ENCODE data around the gene CEP95. TPM values are rescaled to one million over a fixed set of nuclear protein-coding genes. Genes with fewer than 3 reads are reported as not detected.

CEP95 gene
- total and polyA plus RNA-seq, 10 of the 15 experiments (the other 5 are each of a cell fraction or from before 2014, with no cell fraction given): 17.7 to 54.9 (median 29.6) TPM

DNA sequence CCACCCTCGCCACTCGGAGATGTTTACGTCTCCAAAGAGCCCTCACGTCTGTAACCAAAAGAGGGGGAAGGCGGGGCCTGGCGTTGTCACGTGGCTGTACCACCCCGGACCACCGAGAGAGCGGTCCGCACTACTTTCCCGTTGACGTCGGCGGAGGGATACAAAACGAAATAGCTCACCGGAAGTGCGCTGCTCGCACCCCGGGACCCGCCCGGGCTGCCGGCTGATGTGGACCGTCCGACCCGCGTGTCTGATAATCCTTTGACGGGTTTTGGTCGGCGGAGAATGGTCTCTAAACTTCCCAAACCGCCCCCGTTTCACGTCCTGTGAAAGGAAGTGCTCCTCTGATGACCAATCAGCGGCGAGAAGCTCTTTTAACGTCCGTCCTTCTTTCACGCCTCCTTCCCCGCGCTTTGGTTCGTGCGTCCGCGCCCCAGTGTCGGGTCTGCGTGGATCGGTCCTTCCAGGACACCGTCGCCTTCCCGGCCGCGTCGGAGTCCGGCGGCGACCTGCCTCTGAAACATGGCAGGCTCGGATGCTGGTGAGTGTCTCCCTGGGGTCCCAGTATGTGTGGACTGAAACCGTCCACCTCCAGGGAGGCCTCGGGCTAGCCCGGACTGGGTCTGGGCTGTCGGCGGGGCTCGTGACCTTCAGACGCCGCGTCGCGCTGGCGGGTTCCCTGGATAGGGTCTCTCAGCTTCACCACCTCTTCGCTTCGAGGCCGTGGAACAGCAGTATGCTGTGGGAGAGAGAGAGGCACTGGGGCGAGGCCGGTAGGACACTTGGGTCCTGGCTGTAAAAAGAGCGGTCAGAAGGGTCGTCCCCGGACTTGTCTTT lies at the start of gene CEP95 (continued):
- TF ChIP-seq, protein P1, sequence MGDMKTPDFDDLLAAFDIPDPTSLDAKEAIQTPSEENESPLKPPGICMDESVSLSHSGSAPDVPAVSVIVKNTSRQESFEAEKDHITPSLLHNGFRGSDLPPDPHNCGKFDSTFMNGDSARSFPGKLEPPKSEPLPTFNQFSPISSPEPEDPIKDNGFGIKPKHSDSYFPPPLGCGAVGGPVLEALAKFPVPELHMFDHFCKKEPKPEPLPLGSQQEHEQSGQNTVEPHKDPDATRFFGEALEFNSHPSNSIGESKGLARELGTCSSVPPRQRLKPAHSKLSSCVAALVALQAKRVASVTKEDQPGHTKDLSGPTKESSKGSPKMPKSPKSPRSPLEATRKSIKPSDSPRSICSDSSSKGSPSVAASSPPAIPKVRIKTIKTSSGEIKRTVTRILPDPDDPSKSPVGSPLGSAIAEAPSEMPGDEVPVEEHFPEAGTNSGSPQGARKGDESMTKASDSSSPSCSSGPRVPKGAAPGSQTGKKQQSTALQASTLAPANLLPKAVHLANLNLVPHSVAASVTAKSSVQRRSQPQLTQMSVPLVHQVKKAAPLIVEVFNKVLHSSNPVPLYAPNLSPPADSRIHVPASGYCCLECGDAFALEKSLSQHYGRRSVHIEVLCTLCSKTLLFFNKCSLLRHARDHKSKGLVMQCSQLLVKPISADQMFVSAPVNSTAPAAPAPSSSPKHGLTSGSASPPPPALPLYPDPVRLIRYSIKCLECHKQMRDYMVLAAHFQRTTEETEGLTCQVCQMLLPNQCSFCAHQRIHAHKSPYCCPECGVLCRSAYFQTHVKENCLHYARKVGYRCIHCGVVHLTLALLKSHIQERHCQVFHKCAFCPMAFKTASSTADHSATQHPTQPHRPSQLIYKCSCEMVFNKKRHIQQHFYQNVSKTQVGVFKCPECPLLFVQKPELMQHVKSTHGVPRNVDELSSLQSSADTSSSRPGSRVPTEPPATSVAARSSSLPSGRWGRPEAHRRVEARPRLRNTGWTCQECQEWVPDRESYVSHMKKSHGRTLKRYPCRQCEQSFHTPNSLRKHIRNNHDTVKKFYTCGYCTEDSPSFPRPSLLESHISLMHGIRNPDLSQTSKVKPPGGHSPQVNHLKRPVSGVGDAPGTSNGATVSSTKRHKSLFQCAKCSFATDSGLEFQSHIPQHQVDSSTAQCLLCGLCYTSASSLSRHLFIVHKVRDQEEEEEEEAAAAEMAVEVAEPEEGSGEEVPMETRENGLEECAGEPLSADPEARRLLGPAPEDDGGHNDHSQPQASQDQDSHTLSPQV (IDR thresholded peaks at IDR 0.05): peak; percentile 53; the same call in 1 of the 2 replicates
- no peak for TF ChIP-seq SUZ12 (IDR thresholded peaks at IDR 0.05; ENCODE audit: unreplicated experiment)
- TF ChIP-seq CBFB (IDR thresholded peaks at IDR 0.05; ENCODE audit: low read depth): peak; percentile 71; the same call in 1 of the 2 replicates
- TF ChIP-seq, protein P2, sequence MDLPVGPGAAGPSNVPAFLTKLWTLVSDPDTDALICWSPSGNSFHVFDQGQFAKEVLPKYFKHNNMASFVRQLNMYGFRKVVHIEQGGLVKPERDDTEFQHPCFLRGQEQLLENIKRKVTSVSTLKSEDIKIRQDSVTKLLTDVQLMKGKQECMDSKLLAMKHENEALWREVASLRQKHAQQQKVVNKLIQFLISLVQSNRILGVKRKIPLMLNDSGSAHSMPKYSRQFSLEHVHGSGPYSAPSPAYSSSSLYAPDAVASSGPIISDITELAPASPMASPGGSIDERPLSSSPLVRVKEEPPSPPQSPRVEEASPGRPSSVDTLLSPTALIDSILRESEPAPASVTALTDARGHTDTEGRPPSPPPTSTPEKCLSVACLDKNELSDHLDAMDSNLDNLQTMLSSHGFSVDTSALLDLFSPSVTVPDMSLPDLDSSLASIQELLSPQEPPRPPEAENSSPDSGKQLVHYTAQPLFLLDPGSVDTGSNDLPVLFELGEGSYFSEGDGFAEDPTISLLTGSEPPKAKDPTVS (IDR thresholded peaks at IDR 0.05; ENCODE audit: low read depth, low read length): no peak
- peak; percentile 15; the same call in 1 of the 2 replicates for TF ChIP-seq EED (IDR thresholded peaks at IDR 0.05; ENCODE audit: low read depth)
- no peak for TF ChIP-seq ZNF217 (IDR thresholded peaks at IDR 0.05)
- peak; percentile 55 to 71 for TF ChIP-seq EGR1 (IDR thresholded peaks at IDR 0.05; ENCODE audit: borderline replicate concordance in 1 of 2, low read depth in 2 of 2, low read length in 2 of 2)
- no peak for TF ChIP-seq CEBPB (IDR thresholded peaks at IDR 0.05; ENCODE audit: borderline replicate concordance in 1 of 2, low read depth in 2 of 2, low read length in 2 of 2)
- TF ChIP-seq TCF12 (IDR thresholded peaks at IDR 0.05; ENCODE audit: low read depth, low read length): 0 out of 2 replicates have a peak, but pooled peaks have one; percentile 42
- peak; percentile 87; the same call in 1 of the 2 replicates for TF ChIP-seq TAF1 (IDR thresholded peaks at IDR 0.05; ENCODE audit: borderline replicate concordance, low read depth, low read length)
- TF ChIP-seq RAD51 (IDR thresholded peaks at IDR 0.05): peak; percentile 91
- no peak for TF ChIP-seq HDAC6 (IDR thresholded peaks at IDR 0.05; ENCODE audit: unreplicated experiment)
- no peak for TF ChIP-seq ZSCAN29 (IDR thresholded peaks at IDR 0.05)

Measured in GM12878 (cell line).